ENCODE measurements around the gene TRAPPC2.

Gene TRAPPC2

DNA sequence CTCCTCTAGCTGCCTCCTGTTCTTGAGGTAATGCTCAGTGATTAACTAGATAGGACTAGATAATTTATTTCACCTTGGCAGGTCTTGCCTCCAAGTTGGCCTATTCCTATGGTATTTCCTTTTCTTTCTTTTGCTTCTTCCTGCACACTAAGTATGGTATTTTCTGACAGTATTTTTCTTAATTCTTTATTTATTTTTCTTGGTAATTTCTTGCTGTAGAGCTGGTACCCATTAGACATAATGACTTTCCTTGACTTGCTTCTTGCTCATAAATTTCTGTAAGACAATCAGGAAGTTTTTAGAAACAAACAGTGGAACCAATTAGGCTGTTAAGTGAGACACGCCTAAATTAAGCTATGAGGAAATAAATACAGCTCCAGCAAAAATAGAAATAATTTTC is 36.0 kb downstream of the TRAPPC2 start:
- Histone ChIP-seq H3K9ac (no peak overlapping the region), H3K27ac (no peak overlapping the region), H3K4me2 (no peak overlapping the region), H4K20me1 (ENCODE audit: insufficient read depth) (no peaks in the 10 kb centered on the region), H3K27me3 (ENCODE audit: insufficient read depth, low read depth) (no peaks in the 10 kb centered on the region), H3K4me3 (IDR thresholded peaks at IDR 0.05; ENCODE audit: insufficient read depth, low read depth, low read length) (no peak overlapping the region), H3K36me3 (ENCODE audit: insufficient read depth) (no peaks in the 10 kb centered on the region), H2AFZ (ENCODE audit: low read depth) (no peak overlapping the region), H3K4me1 (ENCODE audit: low read depth, poor library complexity, severe bottlenecking) (peaks cover 4% of the 10 kb centered on the region), H3K79me2 (ENCODE audit: insufficient read depth, low read depth) (peaks cover 71% of the 10 kb centered on the region)
- TF ChIP-seq, protein P1, sequence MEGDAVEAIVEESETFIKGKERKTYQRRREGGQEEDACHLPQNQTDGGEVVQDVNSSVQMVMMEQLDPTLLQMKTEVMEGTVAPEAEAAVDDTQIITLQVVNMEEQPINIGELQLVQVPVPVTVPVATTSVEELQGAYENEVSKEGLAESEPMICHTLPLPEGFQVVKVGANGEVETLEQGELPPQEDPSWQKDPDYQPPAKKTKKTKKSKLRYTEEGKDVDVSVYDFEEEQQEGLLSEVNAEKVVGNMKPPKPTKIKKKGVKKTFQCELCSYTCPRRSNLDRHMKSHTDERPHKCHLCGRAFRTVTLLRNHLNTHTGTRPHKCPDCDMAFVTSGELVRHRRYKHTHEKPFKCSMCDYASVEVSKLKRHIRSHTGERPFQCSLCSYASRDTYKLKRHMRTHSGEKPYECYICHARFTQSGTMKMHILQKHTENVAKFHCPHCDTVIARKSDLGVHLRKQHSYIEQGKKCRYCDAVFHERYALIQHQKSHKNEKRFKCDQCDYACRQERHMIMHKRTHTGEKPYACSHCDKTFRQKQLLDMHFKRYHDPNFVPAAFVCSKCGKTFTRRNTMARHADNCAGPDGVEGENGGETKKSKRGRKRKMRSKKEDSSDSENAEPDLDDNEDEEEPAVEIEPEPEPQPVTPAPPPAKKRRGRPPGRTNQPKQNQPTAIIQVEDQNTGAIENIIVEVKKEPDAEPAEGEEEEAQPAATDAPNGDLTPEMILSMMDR (conservative IDR thresholded peaks at IDR 0.05; ENCODE audit: low read depth, low read length), result no peak

DNA sequence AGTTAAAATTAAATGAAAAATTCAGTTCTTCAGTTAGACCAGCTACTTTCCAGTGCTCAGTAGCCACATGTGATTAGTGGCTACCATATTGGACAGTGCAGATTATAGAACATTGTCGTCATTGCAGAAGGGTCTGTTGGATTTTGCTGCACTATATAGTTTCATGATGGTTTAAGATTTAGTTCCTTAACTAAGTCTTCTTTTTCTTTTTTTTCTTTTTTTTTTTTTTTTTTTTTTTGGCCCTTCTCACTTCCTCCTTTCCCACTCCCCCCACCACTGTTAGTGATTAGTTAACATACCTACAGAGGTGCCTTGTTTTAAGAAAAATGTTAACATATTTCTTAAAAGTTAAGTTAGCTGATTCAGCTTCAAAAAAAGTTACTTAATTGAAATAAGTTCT is 36.4 kb downstream of the TRAPPC2 start:
- Histone ChIP-seq H3K27ac (no peak overlapping the region), H4K20me1 (ENCODE audit: insufficient read depth) (no peaks in the 10 kb centered on the region), H3K79me2 (ENCODE audit: insufficient read depth, low read depth) (peaks cover 71% of the 10 kb centered on the region), H3K27me3 (ENCODE audit: insufficient read depth, low read depth) (no peaks in the 10 kb centered on the region), H3K4me2 (no peak overlapping the region), H3K4me3 (IDR thresholded peaks at IDR 0.05; ENCODE audit: insufficient read depth, low read depth, low read length) (no peak overlapping the region), H3K9ac (no peak overlapping the region), H3K36me3 (ENCODE audit: insufficient read depth) (no peaks in the 10 kb centered on the region), H2AFZ (ENCODE audit: low read depth) (no peak overlapping the region), H3K4me1 (ENCODE audit: low read depth, poor library complexity, severe bottlenecking) (peaks cover 8% of the 10 kb centered on the region)
- TF ChIP-seq, protein P1 (conservative IDR thresholded peaks at IDR 0.05; ENCODE audit: low read depth, low read length), result no peak

DNA sequence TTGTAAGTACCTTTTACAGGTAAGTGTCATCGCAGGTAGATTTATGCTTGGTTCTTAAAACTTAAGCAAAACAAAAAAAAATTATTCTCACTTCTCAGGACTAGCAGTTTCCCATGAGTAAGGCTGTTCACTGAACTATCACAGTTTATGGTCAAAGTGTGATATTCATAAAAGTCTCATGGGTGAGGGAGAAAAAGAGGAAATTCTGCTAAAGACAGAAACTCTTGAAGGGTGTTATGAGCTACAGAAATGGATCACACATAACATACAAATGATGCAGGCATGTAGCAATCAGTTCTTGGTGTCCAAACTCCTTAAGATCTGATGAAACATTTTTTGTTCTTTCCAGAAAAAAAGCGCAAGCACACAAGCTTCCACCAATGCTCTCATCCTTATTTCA is 37.0 kb downstream of the TRAPPC2 start:
- peaks cover 14% of the 10 kb centered on the region for H3K4me1 ChIP-seq (ENCODE audit: low read depth, poor library complexity, severe bottlenecking)

DNA sequence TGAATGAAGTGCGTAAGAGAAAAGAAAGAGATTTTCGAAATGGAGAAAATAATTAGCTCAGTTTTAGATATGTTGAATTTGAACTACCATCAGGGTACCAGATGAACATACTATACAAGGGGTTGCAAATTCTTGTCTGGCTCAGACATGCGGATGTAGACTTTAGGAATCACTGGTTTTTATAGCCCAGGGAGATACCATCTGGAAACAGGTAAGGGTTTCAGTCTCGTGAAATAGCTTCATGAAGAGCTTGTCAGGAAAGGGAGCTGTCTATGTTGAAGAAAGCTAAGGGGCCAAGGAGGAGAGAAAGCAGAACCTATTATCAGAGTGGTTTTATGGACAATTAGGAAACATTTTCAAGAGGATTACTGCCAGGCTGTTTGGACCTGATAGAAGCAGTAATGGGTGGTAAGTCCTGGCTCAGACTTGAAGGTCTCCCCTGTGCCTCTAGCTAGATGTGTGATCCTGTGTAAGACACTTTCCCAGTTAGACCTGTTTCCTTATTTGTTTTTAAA is 38.8 kb downstream of the TRAPPC2 start:
- Histone ChIP-seq H3K27ac (no peak overlapping the region), H3K36me3 (ENCODE audit: insufficient read depth) (no peaks in the 10 kb centered on the region), H4K20me1 (ENCODE audit: insufficient read depth) (no peaks in the 10 kb centered on the region), H3K79me2 (ENCODE audit: insufficient read depth, low read depth) (peaks cover 77% of the 10 kb centered on the region), H3K9ac (no peak overlapping the region), H2AFZ (ENCODE audit: low read depth) (no peak overlapping the region), H3K4me2 (no peak overlapping the region), H3K27me3 (ENCODE audit: insufficient read depth, low read depth) (no peaks in the 10 kb centered on the region), H3K4me3 (IDR thresholded peaks at IDR 0.05; ENCODE audit: insufficient read depth, low read depth, low read length) (no peak overlapping the region), H3K4me1 (ENCODE audit: low read depth, poor library complexity, severe bottlenecking) (peaks cover 30% of the 10 kb centered on the region)
- TF ChIP-seq, protein P1 (conservative IDR thresholded peaks at IDR 0.05; ENCODE audit: low read depth, low read length), result no peak

More for the DNA sequence above, 37.0 kb downstream of the TRAPPC2 start:
- Histone ChIP-seq H2AFZ (ENCODE audit: low read depth) (no peak overlapping the region), H3K27ac (no peak overlapping the region), H3K4me2 (no peak overlapping the region), H3K9ac (no peak overlapping the region), H3K79me2 (ENCODE audit: insufficient read depth, low read depth) (peaks cover 71% of the 10 kb centered on the region), H3K4me3 (IDR thresholded peaks at IDR 0.05; ENCODE audit: insufficient read depth, low read depth, low read length) (no peak overlapping the region), H4K20me1 (ENCODE audit: insufficient read depth) (no peaks in the 10 kb centered on the region), H3K36me3 (ENCODE audit: insufficient read depth) (no peaks in the 10 kb centered on the region), H3K27me3 (ENCODE audit: insufficient read depth, low read depth) (no peaks in the 10 kb centered on the region)
- TF ChIP-seq, protein P1 (conservative IDR thresholded peaks at IDR 0.05; ENCODE audit: low read depth, low read length), result no peak

All from KMS-11 (cell line).